SIG-M5 treated with dmso at 0.1 percent for 504 hours (cell line): ENCODE results near the gene SMIM14.
A peak's percentile ranks its signal among the peaks of the same experiment; 100 is the strongest.
"Not testable (repeated sequence)": the region's sequence is repeated elsewhere in the genome, so short reads cannot be mapped to it uniquely, and the experiment has no call there.

Experiments
- DNase-seq: peaks from one replicate; lab custom pipeline; 2025; ENCODE audit not compliant: unreplicated experiment; lab: John Stamatoyannopoulos, UW

Gene SMIM14

GRCh38 chr4:39606747-39607146, 31.9 kb downstream of the SMIM14 start:
- DNase-seq: no peak

- DNase-seq: no peak
Measured at GRCh38 chr4:39597695-39598381, 40.8 kb downstream of the SMIM14 start.

GRCh38 chr4:39596971-39597370, 41.7 kb downstream of the SMIM14 start:
- no peak for DNase-seq

GRCh38 chr4:39591290-39591689, 47.4 kb downstream of the SMIM14 start:
- DNase-seq: no peak

- DNase-seq: no peak
Measured at GRCh38 chr4:39587881-39588280, 50.8 kb downstream of the SMIM14 start.

- DNase-seq: no peak
Measured at GRCh38 chr4:39574946-39575345, 63.7 kb downstream of the SMIM14 start.

GRCh38 chr4:39571504-39571903, 67.2 kb downstream of the SMIM14 start:
- DNase-seq: no peak

GRCh38 chr4:39571054-39571453, 67.6 kb downstream of the SMIM14 start:
- no peak for DNase-seq

GRCh38 chr4:39569209-39569608, 69.5 kb downstream of the SMIM14 start:
- no peak for DNase-seq

GRCh38 chr4:39568805-39569204, 69.9 kb downstream of the SMIM14 start:
- DNase-seq: peak; percentile 34

- DNase-seq: no peak
Measured at GRCh38 chr4:39565878-39566600, 72.6 kb downstream of the SMIM14 start.

- no peak for DNase-seq
Measured at GRCh38 chr4:39563346-39563847, 75.3 kb downstream of the SMIM14 start.

GRCh38 chr4:39562792-39563191, 75.9 kb downstream of the SMIM14 start:
- DNase-seq: no peak

- DNase-seq: no peak
Measured at GRCh38 chr4:39559626-39560025, 79.0 kb downstream of the SMIM14 start.

GRCh38 chr4:39555472-39555871, 83.2 kb downstream of the SMIM14 start:
- DNase-seq: no peak

GRCh38 chr4:39548425-39549067, 90.1 kb downstream of the SMIM14 start:
- peak; percentile 42 for DNase-seq

- DNase-seq: no peak
Measured at GRCh38 chr4:39544580-39545315, 93.9 kb downstream of the SMIM14 start.

- not testable (repeated sequence) for DNase-seq
Measured at GRCh38 chr4:39544080-39544479, 94.6 kb downstream of the SMIM14 start.

- DNase-seq: no peak
Measured at GRCh38 chr4:39543034-39543433, 95.6 kb downstream of the SMIM14 start.

- DNase-seq: no peak
Measured at GRCh38 chr4:39542611-39543012, 96.1 kb downstream of the SMIM14 start.

GRCh38 chr4:39541987-39542610, 96.6 kb downstream of the SMIM14 start:
- DNase-seq: no peak
